Retinal pigment epithelial cell (primary cell): ENCODE data around the gene PRDM16.

Experiments used
- DNase-seq: peaks from one replicate; pipeline ENCODE4 v3.0.0-alpha.2; 2010; ENCODE audit warnings: low read depth
- H3K4me3 ChIP-seq: 2 replicates; pipeline ENCODE4 v1.5.1; 2011; ENCODE audit warnings: mild to moderate bottlenecking, low read length, control low read depth, moderate library complexity
- CTCF ChIP-seq: conservative IDR thresholded peaks from 2 replicates; pipeline ENCODE4 v1.5.1; 2011; ENCODE audit warnings: low read depth, low read length, control low read depth, inconsistent platforms

Gene PRDM16

GRCh38 chr1:3107201-3107600 is 38.2 kb downstream of the PRDM16 start:
- no peak overlapping the region for H3K4me3 ChIP-seq
- DNase-seq: no peak
- no peak for TF ChIP-seq CTCF

- DNase-seq: no peak
- no peak overlapping the region for H3K4me3 ChIP-seq
- no peak for TF ChIP-seq CTCF
These were observed 40.4 kb downstream of the PRDM16 start for GRCh38 chr1:3109355-3109754.

- no peak for TF ChIP-seq CTCF
These were observed 42.5 kb downstream of the PRDM16 start for GRCh38 chr1:3111348-3112021.

GRCh38 chr1:3112526-3112925 is 43.5 kb downstream of the PRDM16 start:
- no peak for DNase-seq
- no peak for TF ChIP-seq CTCF
- no peak overlapping the region for H3K4me3 ChIP-seq

More at GRCh38 chr1:3111348-3112021, 42.5 kb downstream of the PRDM16 start:
- H3K4me3 ChIP-seq: no peak overlapping the region
- DNase-seq: no peak

- no peak for TF ChIP-seq CTCF
- DNase-seq: peak; percentile 73
- no peak overlapping the region for H3K4me3 ChIP-seq
These were observed 44.2 kb downstream of the PRDM16 start for GRCh38 chr1:3113047-3113740.

GRCh38 chr1:3113741-3114056 is 44.7 kb downstream of the PRDM16 start:
- TF ChIP-seq CTCF: no peak
- no peak for DNase-seq
- no peak overlapping the region for H3K4me3 ChIP-seq

- no peak overlapping the region for H3K4me3 ChIP-seq
- DNase-seq: no peak
- TF ChIP-seq CTCF: no peak
These were observed 45.2 kb downstream of the PRDM16 start for GRCh38 chr1:3114131-3114744.
